Keratinocyte (primary cell): ENCODE data around the gene CCDC107.

Experiments
- EZH2 ChIP-seq: IDR thresholded peaks from one replicate; pipeline ENCODE4 v1.6.1; 2012; ENCODE audit warnings: inconsistent platforms, mild to moderate bottlenecking, low read length, moderate library complexity
- TF ChIP-seq, protein P1 (sequence below), 3 experiments: IDR thresholded peaks in 1 of 3; conservative IDR thresholded peaks in 1 of 3; optimal IDR thresholded peaks in 1 of 3; 2 replicates in 2 of 3; 3 replicates in 1 of 3; pipeline versions ENCODE3 to v1.5.1; 2011; ENCODE audit warnings: low read length in 3 of 3, mild to moderate bottlenecking in 3 of 3, moderate library complexity in 2 of 3, control low read depth in 1 of 3, inconsistent platforms in 1 of 3; ENCODE audit not compliant: insufficient read depth in 2 of 3; ENCODE audit errors: extremely low read depth in 1 of 3

DNA sequence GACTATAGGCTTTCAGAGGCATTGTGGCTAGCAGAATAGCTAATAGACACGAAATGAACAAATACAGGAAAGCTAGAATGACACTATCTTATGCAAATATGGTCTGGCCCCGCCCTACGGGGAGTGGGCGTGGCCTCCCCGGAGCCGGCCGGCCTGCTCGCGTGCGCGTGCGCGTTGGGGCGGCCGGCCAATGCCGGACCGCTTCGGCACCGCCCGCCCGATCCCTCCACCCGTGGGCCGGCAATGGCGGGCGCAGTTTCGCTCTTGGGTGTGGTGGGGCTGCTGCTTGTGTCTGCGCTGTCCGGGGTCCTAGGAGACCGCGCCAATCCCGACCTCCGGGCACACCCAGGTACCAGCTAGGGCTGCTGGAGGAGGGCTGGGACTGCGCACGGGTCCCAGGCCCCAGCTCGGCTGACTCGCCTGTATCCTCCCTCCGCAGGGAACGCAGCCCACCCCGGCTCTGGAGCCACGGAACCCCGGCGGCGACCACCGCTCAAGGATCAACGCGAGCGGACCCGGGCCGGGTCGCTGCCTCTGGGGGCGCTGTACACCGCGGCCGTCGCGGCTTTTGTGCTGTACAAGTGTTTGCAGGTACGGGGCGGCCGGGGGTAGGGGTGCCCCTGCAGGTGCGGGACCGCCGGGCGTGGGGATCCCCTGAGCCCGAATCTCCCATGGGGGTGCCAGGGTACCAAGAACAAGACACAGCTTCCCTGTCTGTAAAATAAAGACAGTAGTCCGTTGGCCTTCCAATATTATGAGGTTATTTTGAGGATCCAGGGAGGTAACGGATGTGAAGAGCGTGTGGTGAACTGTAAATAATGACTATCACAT, at the start of gene CCDC107:
- TF ChIP-seq, protein P1, sequence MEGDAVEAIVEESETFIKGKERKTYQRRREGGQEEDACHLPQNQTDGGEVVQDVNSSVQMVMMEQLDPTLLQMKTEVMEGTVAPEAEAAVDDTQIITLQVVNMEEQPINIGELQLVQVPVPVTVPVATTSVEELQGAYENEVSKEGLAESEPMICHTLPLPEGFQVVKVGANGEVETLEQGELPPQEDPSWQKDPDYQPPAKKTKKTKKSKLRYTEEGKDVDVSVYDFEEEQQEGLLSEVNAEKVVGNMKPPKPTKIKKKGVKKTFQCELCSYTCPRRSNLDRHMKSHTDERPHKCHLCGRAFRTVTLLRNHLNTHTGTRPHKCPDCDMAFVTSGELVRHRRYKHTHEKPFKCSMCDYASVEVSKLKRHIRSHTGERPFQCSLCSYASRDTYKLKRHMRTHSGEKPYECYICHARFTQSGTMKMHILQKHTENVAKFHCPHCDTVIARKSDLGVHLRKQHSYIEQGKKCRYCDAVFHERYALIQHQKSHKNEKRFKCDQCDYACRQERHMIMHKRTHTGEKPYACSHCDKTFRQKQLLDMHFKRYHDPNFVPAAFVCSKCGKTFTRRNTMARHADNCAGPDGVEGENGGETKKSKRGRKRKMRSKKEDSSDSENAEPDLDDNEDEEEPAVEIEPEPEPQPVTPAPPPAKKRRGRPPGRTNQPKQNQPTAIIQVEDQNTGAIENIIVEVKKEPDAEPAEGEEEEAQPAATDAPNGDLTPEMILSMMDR (optimal IDR thresholded peaks at IDR 0.05 in 1 of 3, IDR thresholded peaks at IDR 0.05 in 1 of 3, conservative IDR thresholded peaks at IDR 0.05 in 1 of 3; ENCODE audit: extremely low read depth in 1 of 3, insufficient read depth in 2 of 3, low read length in 3 of 3) = peak in 2 of 3 experiments; percentile 62 to 87
- TF ChIP-seq EZH2 = no peak
